HepG2 (cell line): ENCODE measurements around the gene PPP4R4. TPM values are rescaled to one million over a fixed set of nuclear protein-coding genes. Genes with fewer than 3 reads are reported as not detected.

ENCODE experiments used
- AKNA ChIP-seq: sonication (generic); formaldehyde crosslinking; IDR thresholded peaks from 2 replicates; pipeline ENCODE4 v1.4.0; 2020; ENCODE audit warnings: missing genetic modification reagents, borderline replicate concordance
- CHD4 ChIP-seq: fragments of 200-600 bp; sonication (generic); IDR thresholded peaks from 2 replicates; pipeline ENCODE4 v1.7.0; 2017; ENCODE audit warnings: mild to moderate bottlenecking, low read length, borderline replicate concordance
- HMG20B ChIP-seq: conservative IDR thresholded peaks from 2 replicates; pipeline ENCODE4 v1.6.1; 2016; ENCODE audit warnings: missing genetic modification reagents, missing compliant biosample characterization
- HOXA5 ChIP-seq: sonication (generic); formaldehyde crosslinking; IDR thresholded peaks from 2 replicates; pipeline ENCODE4 v1.4.0; 2020; ENCODE audit warnings: missing genetic modification reagents
- IRX3 ChIP-seq: sonication (generic); formaldehyde crosslinking; IDR thresholded peaks from 2 replicates; pipeline ENCODE4 v1.8.1; 2023; ENCODE audit warnings: mild to moderate bottlenecking, low read depth, missing genetic modification reagents, borderline replicate concordance
- KAT7 ChIP-seq: IDR thresholded peaks from 2 replicates; pipeline ENCODE4 v1.6.1; 2018; ENCODE audit warnings: borderline replicate concordance, missing compliant biosample characterization
- KLF16 ChIP-seq, 2 experiments: sonication (generic) in 1 of 2; formaldehyde crosslinking in 1 of 2; IDR thresholded peaks; 2 replicates each; pipeline versions ENCODE4 v1.6.1 to v1.8.0; 2016 to 2023; ENCODE audit warnings: missing genetic modification reagents in 2 of 2, missing compliant biosample characterization in 1 of 2
- MAF1 ChIP-seq: sonication (generic); formaldehyde crosslinking; IDR thresholded peaks from 2 replicates; pipeline ENCODE4 v1.5.0; 2020; ENCODE audit warnings: missing genetic modification reagents, borderline replicate concordance
- MXI1 ChIP-seq: IDR thresholded peaks from 3 replicates; pipeline ENCODE4 v1.6.1; 2012; ENCODE audit warnings: low read depth, low read length, inconsistent platforms, borderline replicate concordance
- NRL ChIP-seq: sonication (generic); formaldehyde crosslinking; IDR thresholded peaks from 2 replicates; pipeline ENCODE4 v1.5.0; 2020; ENCODE audit warnings: missing genetic modification reagents, mild to moderate bottlenecking, moderate library complexity, borderline replicate concordance
- RARG ChIP-seq: sonication (generic); formaldehyde crosslinking; IDR thresholded peaks from 2 replicates; pipeline ENCODE4 v1.4.0; 2020; ENCODE audit warnings: low read depth, mild to moderate bottlenecking, missing genetic modification reagents
- U2AF1 ChIP-seq: fragments of 200-400 bp; formaldehyde crosslinking; optimal IDR thresholded peaks from 2 replicates; pipeline ENCODE3; 2017; ENCODE audit warnings: mild to moderate bottlenecking, low read depth, low read length
- ZBTB1 ChIP-seq: sonication (generic); formaldehyde crosslinking; IDR thresholded peaks from 2 replicates; pipeline ENCODE4 v1.4.0; 2020; ENCODE audit warnings: missing genetic modification reagents, borderline replicate concordance
- ZFX ChIP-seq: sonication (generic); formaldehyde crosslinking; IDR thresholded peaks from 2 replicates; pipeline ENCODE4 v1.4.0; 2020; ENCODE audit warnings: mild to moderate bottlenecking, low read depth, missing genetic modification reagents, moderate library complexity
- ZFYVE20 ChIP-seq: sonication (generic); formaldehyde crosslinking; IDR thresholded peaks from 2 replicates; pipeline ENCODE4 v1.8.0; 2023; ENCODE audit warnings: low read depth, mild to moderate bottlenecking, moderate library complexity, missing genetic modification reagents, borderline replicate concordance
- ZMAT3 ChIP-seq: sonication (generic); formaldehyde crosslinking; conservative IDR thresholded peaks from 2 replicates; pipeline ENCODE4 v1.7.0; 2021; ENCODE audit warnings: missing genetic modification reagents
- ZNF597 ChIP-seq: sonication (generic); formaldehyde crosslinking; IDR thresholded peaks from 2 replicates; pipeline ENCODE4 v1.5.0; 2020; ENCODE audit warnings: missing genetic modification reagents
- ZNF720 ChIP-seq: sonication (generic); formaldehyde crosslinking; IDR thresholded peaks from 2 replicates; pipeline ENCODE4 v1.4.0; 2020; ENCODE audit warnings: missing genetic modification reagents
- ZNF788 ChIP-seq: sonication (generic); formaldehyde crosslinking; IDR thresholded peaks from 2 replicates; pipeline ENCODE4 v1.5.0; 2020; ENCODE audit warnings: mild to moderate bottlenecking, missing genetic modification reagents, borderline replicate concordance
- ZSCAN25 ChIP-seq: sonication (generic); formaldehyde crosslinking; IDR thresholded peaks from 2 replicates; pipeline ENCODE4 v1.8.0; 2022; ENCODE audit warnings: mild to moderate bottlenecking, missing genetic modification reagents
- polyA plus RNA-seq, 8 experiments: library from polyadenylated mRNA; depleted of rRNA in 3 of 8; stranded (reverse) in 7 of 8; unstranded in 1 of 8; fragments of >200 nt; fragmentation: Illumina TruSeq in 4 of 8; extraction: Trizol in 4 of 8; gene quantifications; 2 replicates each; pipeline versions ENCODE4 v1.2.1 to v1.2.3, GENCODE V29; 2011 to 2016; ENCODE audit warnings: low read depth in 4 of 8, missing spikeins in 1 of 8, mixed read lengths in 1 of 8; ENCODE audit not compliant: insufficient read depth in 1 of 8
- total RNA-seq, 5 experiments: library from RNA; depleted of rRNA; stranded (reverse); fragments of >200 nt; fragmentation: Illumina TruSeq; extraction: Trizol; gene quantifications; 2 replicates each; pipeline ENCODE4 v1.2.3, GENCODE V29; 2016; ENCODE audit warnings: low read depth in 1 of 5
- TF ChIP-seq, protein P1 (sequence below): sonication (generic); formaldehyde crosslinking; IDR thresholded peaks from 2 replicates; pipeline ENCODE4 v1.8.0; 2022; ENCODE audit warnings: missing genetic modification reagents, mild to moderate bottlenecking, inconsistent platforms, borderline replicate concordance

The PPP4R4 gene
- total and polyA plus RNA-seq, 2 of the 13 experiments (the other 11 are each of a cell fraction or from before 2014, with no cell fraction given): 9.5 to 19.8 TPM

- TF ChIP-seq AKNA (CRISPR knock-in tag): no peak
- TF ChIP-seq, protein P1, sequence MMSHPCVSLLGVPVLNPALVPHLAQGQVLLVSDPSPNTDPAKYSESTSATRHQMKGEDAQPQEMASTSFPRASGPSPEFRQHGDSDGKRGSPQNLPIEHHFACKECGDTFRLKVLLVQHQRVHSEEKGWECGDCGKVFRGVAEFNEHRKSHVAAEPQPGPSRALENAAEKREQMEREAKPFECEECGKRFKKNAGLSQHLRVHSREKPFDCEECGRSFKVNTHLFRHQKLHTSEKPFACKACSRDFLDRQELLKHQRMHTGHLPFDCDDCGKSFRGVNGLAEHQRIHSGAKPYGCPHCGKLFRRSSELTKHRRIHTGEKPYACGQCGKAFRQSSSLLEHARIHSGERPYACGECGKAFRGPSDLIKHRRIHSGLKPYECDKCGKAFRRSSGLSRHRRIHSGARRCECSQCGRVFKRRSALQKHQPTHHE (CRISPR knock-in tag): no peak
- TF ChIP-seq KAT7 (CRISPR knock-in tag): no peak
- TF ChIP-seq IRX3 (CRISPR knock-in tag): no peak; the same call in 1 of the 2 replicates
- no peak for TF ChIP-seq ZNF597 (CRISPR knock-in tag)
- peak; percentile 74; the same call in 1 of the 2 replicates for TF ChIP-seq ZNF788 (CRISPR knock-in tag)
- peak; percentile 66; the same call in 1 of the 2 replicates for TF ChIP-seq ZFX (CRISPR knock-in tag)
- TF ChIP-seq HMG20B (CRISPR knock-in tag): no peak
- peak; percentile 23; the same call in 1 of the 2 replicates for TF ChIP-seq NRL
- TF ChIP-seq RARG: no peak
- no peak for TF ChIP-seq KLF16 (CRISPR knock-in tag; IDR thresholded peaks at IDR 0.05)
- no peak for TF ChIP-seq ZFYVE20 (CRISPR knock-in tag)
- no peak for TF ChIP-seq ZBTB1 (CRISPR knock-in tag)
- no peak for TF ChIP-seq ZNF720 (CRISPR knock-in tag)
- TF ChIP-seq ZSCAN25 (CRISPR knock-in tag): no peak
- TF ChIP-seq ZMAT3 (CRISPR knock-in tag): no peak; the same call in 1 of the 2 replicates
- no peak for TF ChIP-seq MAF1 (CRISPR knock-in tag)
- 0 out of 3 replicates have a peak, but pooled peaks have one; percentile 26 for TF ChIP-seq MXI1
- TF ChIP-seq HOXA5 (CRISPR knock-in tag): no peak
- no peak for TF ChIP-seq U2AF1
- TF ChIP-seq CHD4: no peak
These were observed 37.4 kb upstream of the PPP4R4 start (continued) for GRCh38 chr14:94136575-94137331.
